ENCODE data around the gene PPP1R1C.

DNA sequence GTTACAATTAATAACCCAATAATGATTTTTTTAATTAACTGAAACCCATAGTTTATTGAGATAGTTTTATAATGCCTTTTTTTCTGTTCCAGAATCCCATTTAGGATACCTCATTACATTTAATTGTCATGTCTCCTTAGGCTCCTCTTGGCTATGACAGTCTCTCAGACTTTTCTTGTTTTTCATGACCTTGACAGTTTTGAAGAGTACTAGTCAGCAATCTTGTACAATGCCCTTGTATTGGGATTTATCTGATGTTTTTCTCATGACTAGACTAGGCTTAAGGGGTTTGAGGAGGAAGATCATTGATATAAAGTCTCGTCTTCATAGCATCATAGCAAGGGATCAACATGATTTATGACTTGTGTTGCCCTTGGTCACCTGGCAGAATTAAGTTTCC is 72.4 kb downstream of the PPP1R1C start:
- TF ChIP-seq, protein P1, sequence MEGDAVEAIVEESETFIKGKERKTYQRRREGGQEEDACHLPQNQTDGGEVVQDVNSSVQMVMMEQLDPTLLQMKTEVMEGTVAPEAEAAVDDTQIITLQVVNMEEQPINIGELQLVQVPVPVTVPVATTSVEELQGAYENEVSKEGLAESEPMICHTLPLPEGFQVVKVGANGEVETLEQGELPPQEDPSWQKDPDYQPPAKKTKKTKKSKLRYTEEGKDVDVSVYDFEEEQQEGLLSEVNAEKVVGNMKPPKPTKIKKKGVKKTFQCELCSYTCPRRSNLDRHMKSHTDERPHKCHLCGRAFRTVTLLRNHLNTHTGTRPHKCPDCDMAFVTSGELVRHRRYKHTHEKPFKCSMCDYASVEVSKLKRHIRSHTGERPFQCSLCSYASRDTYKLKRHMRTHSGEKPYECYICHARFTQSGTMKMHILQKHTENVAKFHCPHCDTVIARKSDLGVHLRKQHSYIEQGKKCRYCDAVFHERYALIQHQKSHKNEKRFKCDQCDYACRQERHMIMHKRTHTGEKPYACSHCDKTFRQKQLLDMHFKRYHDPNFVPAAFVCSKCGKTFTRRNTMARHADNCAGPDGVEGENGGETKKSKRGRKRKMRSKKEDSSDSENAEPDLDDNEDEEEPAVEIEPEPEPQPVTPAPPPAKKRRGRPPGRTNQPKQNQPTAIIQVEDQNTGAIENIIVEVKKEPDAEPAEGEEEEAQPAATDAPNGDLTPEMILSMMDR (IDR thresholded peaks at IDR 0.05): no peak
- no peak for TF ChIP-seq POLR2A (IDR thresholded peaks at IDR 0.05)
